Measurements from ENCODE around the gene DTNBP1.
"Not testable (repeated sequence)": the region's sequence is repeated elsewhere in the genome, so short reads cannot be mapped to it uniquely, and the experiment has no call there.

Gene DTNBP1

GRCh38 chr6:15666896-15667295 is 4.1 kb upstream of the DTNBP1 start:
- H3K27me3 ChIP-seq (ENCODE audit: control insufficient read depth, insufficient read depth, low read length) = peaks cover 38% of the 10 kb centered on the region
- H3K9ac ChIP-seq (ENCODE audit: low read length); H3K36me3 ChIP-seq (ENCODE audit: control insufficient read depth, insufficient read depth, low read length); H3K4me3 ChIP-seq (ENCODE audit: low read depth, low read length); H3K4me1 ChIP-seq (ENCODE audit: control insufficient read depth, insufficient read depth, low read length); H3K9me3 ChIP-seq (ENCODE audit: control insufficient read depth, insufficient read depth, low read depth, low read length); H3K27ac ChIP-seq (ENCODE audit: low read depth, low read length): not testable (repeated sequence)

GRCh38 chr6:15665237-15665636 is 2.4 kb upstream of the DTNBP1 start:
- H3K4me3 ChIP-seq (ENCODE audit: low read depth, low read length) = no peak overlapping the region
- no peak overlapping the region for H3K27ac ChIP-seq (ENCODE audit: low read depth, low read length)
- H3K4me1 ChIP-seq (ENCODE audit: control insufficient read depth, insufficient read depth, low read length) = 0 out of 2 replicates have a peak, but pooled peaks cover 4% of the 10 kb centered on the region
- H3K36me3 ChIP-seq (ENCODE audit: control insufficient read depth, insufficient read depth, low read length) = no peaks in the 10 kb centered on the region
- H3K9ac ChIP-seq (ENCODE audit: low read length) = no peak overlapping the region
- H3K9me3 ChIP-seq (ENCODE audit: control insufficient read depth, insufficient read depth, low read depth, low read length) = no peaks in the 10 kb centered on the region
- H3K27me3 ChIP-seq (ENCODE audit: control insufficient read depth, insufficient read depth, low read length) = peaks cover 32% of the 10 kb centered on the region

GRCh38 chr6:15663130-15663871 is 473 bp upstream of the DTNBP1 start:
- H3K4me1 ChIP-seq (ENCODE audit: control insufficient read depth, insufficient read depth, low read length) = peaks cover 12% of the 10 kb centered on the region; the same call in 1 of the 2 replicates
- no peak overlapping the region for H3K27ac ChIP-seq (ENCODE audit: low read depth, low read length)
- no peaks in the 10 kb centered on the region for H3K9me3 ChIP-seq (ENCODE audit: control insufficient read depth, insufficient read depth, low read depth, low read length)
- H3K27me3 ChIP-seq (ENCODE audit: control insufficient read depth, insufficient read depth, low read length) = peaks cover 27% of the 10 kb centered on the region
- no peak overlapping the region for H3K9ac ChIP-seq (ENCODE audit: low read length)
- H3K36me3 ChIP-seq (ENCODE audit: control insufficient read depth, insufficient read depth, low read length) = no peaks in the 10 kb centered on the region
- H3K4me3 ChIP-seq (ENCODE audit: low read depth, low read length) = peak overlapping the region; percentile 76

GRCh38 chr6:15661853-15662325 is 939 bp downstream of the DTNBP1 start:
- no peak overlapping the region for H3K27ac ChIP-seq (ENCODE audit: low read depth, low read length)
- H3K9me3 ChIP-seq (ENCODE audit: control insufficient read depth, insufficient read depth, low read depth, low read length) = no peaks in the 10 kb centered on the region
- no peaks in the 10 kb centered on the region for H3K36me3 ChIP-seq (ENCODE audit: control insufficient read depth, insufficient read depth, low read length)
- peaks cover 12% of the 10 kb centered on the region; the same call in 1 of the 2 replicates for H3K4me1 ChIP-seq (ENCODE audit: control insufficient read depth, insufficient read depth, low read length)
- H3K9ac ChIP-seq (ENCODE audit: low read length) = peak overlapping the region; percentile 70
- peak overlapping the region; percentile 76 for H3K4me3 ChIP-seq (ENCODE audit: low read depth, low read length)
- peaks cover 22% of the 10 kb centered on the region for H3K27me3 ChIP-seq (ENCODE audit: control insufficient read depth, insufficient read depth, low read length)

GRCh38 chr6:15659181-15659580 is 3.6 kb downstream of the DTNBP1 start:
- H3K4me1 ChIP-seq (ENCODE audit: control insufficient read depth, insufficient read depth, low read length) = peaks cover 12% of the 10 kb centered on the region; the same call in 1 of the 2 replicates
- no peaks in the 10 kb centered on the region for H3K9me3 ChIP-seq (ENCODE audit: control insufficient read depth, insufficient read depth, low read depth, low read length)
- H3K27ac ChIP-seq (ENCODE audit: low read depth, low read length) = no peak overlapping the region
- peaks cover 13% of the 10 kb centered on the region for H3K27me3 ChIP-seq (ENCODE audit: control insufficient read depth, insufficient read depth, low read length)
- no peak overlapping the region for H3K9ac ChIP-seq (ENCODE audit: low read length)
- H3K4me3 ChIP-seq (ENCODE audit: low read depth, low read length) = no peak overlapping the region
- H3K36me3 ChIP-seq (ENCODE audit: control insufficient read depth, insufficient read depth, low read length) = no peaks in the 10 kb centered on the region

- H3K36me3 ChIP-seq (ENCODE audit: control insufficient read depth, insufficient read depth, low read length) = no peaks in the 10 kb centered on the region
- H3K4me1 ChIP-seq (ENCODE audit: control insufficient read depth, insufficient read depth, low read length) = peaks cover 11% of the 10 kb centered on the region; the same call in 1 of the 2 replicates
- H3K9ac ChIP-seq (ENCODE audit: low read length) = no peak overlapping the region
- H3K27ac ChIP-seq (ENCODE audit: low read depth, low read length) = no peak overlapping the region
- peaks cover 4% of the 10 kb centered on the region for H3K27me3 ChIP-seq (ENCODE audit: control insufficient read depth, insufficient read depth, low read length)
- no peak overlapping the region for H3K4me3 ChIP-seq (ENCODE audit: low read depth, low read length)
- H3K9me3 ChIP-seq (ENCODE audit: control insufficient read depth, insufficient read depth, low read depth, low read length) = no peaks in the 10 kb centered on the region
Measured at GRCh38 chr6:15658181-15658744, 4.6 kb downstream of the DTNBP1 start.

- H3K4me3 ChIP-seq (ENCODE audit: low read depth, low read length) = no peak overlapping the region
- no peak overlapping the region for H3K9ac ChIP-seq (ENCODE audit: low read length)
- no peaks in the 10 kb centered on the region for H3K9me3 ChIP-seq (ENCODE audit: control insufficient read depth, insufficient read depth, low read depth, low read length)
- no peaks in the 10 kb centered on the region for H3K36me3 ChIP-seq (ENCODE audit: control insufficient read depth, insufficient read depth, low read length)
- H3K27me3 ChIP-seq (ENCODE audit: control insufficient read depth, insufficient read depth, low read length) = no peaks in the 10 kb centered on the region
- H3K4me1 ChIP-seq (ENCODE audit: control insufficient read depth, insufficient read depth, low read length) = peaks cover 8% of the 10 kb centered on the region; the same call in 1 of the 2 replicates
- H3K27ac ChIP-seq (ENCODE audit: low read depth, low read length) = no peak overlapping the region
Measured at GRCh38 chr6:15657290-15657689, 5.5 kb downstream of the DTNBP1 start.

GRCh38 chr6:15656145-15656544 is 6.7 kb downstream of the DTNBP1 start:
- Histone ChIP-seq H3K27me3 (ENCODE audit: control insufficient read depth, insufficient read depth, low read length) (no peaks in the 10 kb centered on the region), H3K27ac (ENCODE audit: low read depth, low read length) (no peak overlapping the region), H3K4me3 (ENCODE audit: low read depth, low read length) (no peak overlapping the region), H3K4me1 (ENCODE audit: control insufficient read depth, insufficient read depth, low read length) (peaks cover 8% of the 10 kb centered on the region; the same call in 1 of the 2 replicates), H3K9ac (ENCODE audit: low read length) (no peak overlapping the region), H3K9me3 (ENCODE audit: control insufficient read depth, insufficient read depth, low read depth, low read length) (no peaks in the 10 kb centered on the region), H3K36me3 (ENCODE audit: control insufficient read depth, insufficient read depth, low read length) (no peaks in the 10 kb centered on the region)

GRCh38 chr6:15654250-15654649 is 8.6 kb downstream of the DTNBP1 start:
- Histone ChIP-seq H3K36me3 (ENCODE audit: control insufficient read depth, insufficient read depth, low read length) (no peaks in the 10 kb centered on the region), H3K4me1 (ENCODE audit: control insufficient read depth, insufficient read depth, low read length) (peaks cover 8% of the 10 kb centered on the region; the same call in 1 of the 2 replicates), H3K9me3 (ENCODE audit: control insufficient read depth, insufficient read depth, low read depth, low read length) (no peaks in the 10 kb centered on the region), H3K27me3 (ENCODE audit: control insufficient read depth, insufficient read depth, low read length) (no peaks in the 10 kb centered on the region), H3K4me3 (ENCODE audit: low read depth, low read length) (no peak overlapping the region), H3K27ac (ENCODE audit: low read depth, low read length) (no peak overlapping the region), H3K9ac (ENCODE audit: low read length) (no peak overlapping the region)

GRCh38 chr6:15653581-15653980 is 9.2 kb downstream of the DTNBP1 start:
- H3K9me3 ChIP-seq (ENCODE audit: control insufficient read depth, insufficient read depth, low read depth, low read length) = no peaks in the 10 kb centered on the region
- H3K36me3 ChIP-seq (ENCODE audit: control insufficient read depth, insufficient read depth, low read length) = no peaks in the 10 kb centered on the region
- peaks cover 3% of the 10 kb centered on the region; the same call in 1 of the 2 replicates for H3K4me1 ChIP-seq (ENCODE audit: control insufficient read depth, insufficient read depth, low read length)
- H3K9ac ChIP-seq (ENCODE audit: low read length) = no peak overlapping the region
- H3K27ac ChIP-seq (ENCODE audit: low read depth, low read length) = no peak overlapping the region
- H3K4me3 ChIP-seq (ENCODE audit: low read depth, low read length) = no peak overlapping the region
- H3K27me3 ChIP-seq (ENCODE audit: control insufficient read depth, insufficient read depth, low read length) = no peaks in the 10 kb centered on the region

GRCh38 chr6:15650004-15650559 is 12.7 kb downstream of the DTNBP1 start:
- H3K27ac ChIP-seq (ENCODE audit: low read depth, low read length); H3K9me3 ChIP-seq (ENCODE audit: control insufficient read depth, insufficient read depth, low read depth, low read length); H3K4me3 ChIP-seq (ENCODE audit: low read depth, low read length); H3K4me1 ChIP-seq (ENCODE audit: control insufficient read depth, insufficient read depth, low read length); H3K9ac ChIP-seq (ENCODE audit: low read length); H3K27me3 ChIP-seq (ENCODE audit: control insufficient read depth, insufficient read depth, low read length); H3K36me3 ChIP-seq (ENCODE audit: control insufficient read depth, insufficient read depth, low read length): not testable (repeated sequence)
